ENCODE measurements around the gene RHOH. TPM values are rescaled to one million over a fixed set of nuclear protein-coding genes. Genes with fewer than 3 reads are reported as not detected.

RHOH gene
- total RNA-seq, 3 donors from 2014 or later (not counting 1 experiment from before 2014, with no cell fraction given) = 195 to 233 (median 195) TPM

DNA sequence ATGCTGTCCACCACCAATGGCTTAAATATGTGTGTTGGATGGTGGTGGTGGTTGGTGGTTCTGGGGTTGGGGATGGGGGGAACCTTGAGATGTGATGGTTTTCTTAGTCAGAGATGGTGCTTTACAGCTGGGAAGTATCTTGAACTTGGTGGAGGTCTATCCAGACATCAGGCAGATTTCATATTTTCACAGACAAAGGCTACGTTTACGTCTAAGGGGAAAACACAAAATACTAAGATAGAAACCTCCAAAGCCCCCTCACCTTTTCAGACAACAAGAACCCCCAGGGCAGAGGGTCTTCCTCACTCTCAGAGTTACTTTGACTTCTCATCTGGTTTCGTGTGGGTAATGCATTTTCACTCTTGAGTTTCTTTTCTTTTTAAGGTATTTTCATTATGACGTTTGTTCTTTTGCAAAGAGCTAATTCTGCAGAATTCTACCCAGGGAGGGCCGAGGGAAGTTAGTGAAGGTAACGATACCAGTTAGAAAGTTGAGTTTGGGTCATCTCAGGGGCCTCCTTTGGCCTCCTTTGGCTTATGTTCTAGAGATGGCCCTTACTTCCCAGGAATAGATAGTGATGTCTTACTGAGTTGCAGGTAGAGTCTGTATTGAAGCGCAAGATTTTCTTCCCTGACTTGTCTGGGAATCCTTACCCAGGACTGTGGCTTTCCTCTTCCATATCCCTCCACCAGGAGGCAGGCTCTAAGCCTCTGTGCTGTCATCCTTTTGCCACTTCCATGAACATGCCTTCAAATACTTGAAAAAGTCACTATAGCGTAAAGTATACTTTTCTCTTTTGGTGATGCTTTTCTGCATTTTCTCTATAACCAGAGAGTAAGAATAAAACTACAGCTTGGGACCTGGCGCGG lies 31.9 kb downstream of the RHOH start:
- peak in 1 of 2 donors; percentile 59 for DNase-seq
- peaks cover 0 to 2% of the 10 kb centered on the region in 2 donors for H3K9me3 Mint-ChIP-seq
- peak overlapping the region; percentile 37 to 72 for H3K27ac Mint-ChIP-seq
- H3K36me3 Mint-ChIP-seq = no peaks in the 10 kb centered on the region
- Histone ChIP-seq H3K9me3 (ENCODE audit: control insufficient read depth, insufficient read depth, low read length) (no peaks in the 10 kb centered on the region), H3K4me3 (ENCODE audit: low read length) (no peak overlapping the region), H3K36me3 (ENCODE audit: control insufficient read depth, insufficient read depth, low read length) (peaks cover 12% of the 10 kb centered on the region), H3K27me3 (ENCODE audit: control insufficient read depth, insufficient read depth, low read length) (no peaks in the 10 kb centered on the region), H3K4me1 (ENCODE audit: control insufficient read depth, insufficient read depth, low read length) (peaks cover 68% of the 10 kb centered on the region), H3K27ac (ENCODE audit: low read length) (peak overlapping the region; percentile 43)
- peak; percentile 19 for TF ChIP-seq CTCF (IDR thresholded peaks at IDR 0.05)
- intact Hi-C loops (cut with micrococcal nuclease) = no loop called here
- peak overlapping the region; percentile 73 for H3K4me3 Mint-ChIP-seq
- no peak for ATAC-seq
- 76% methylated on average over 8 of the region's 10 CpGs for WGBS (ENCODE audit: insufficient coverage)
- H3K4me1 Mint-ChIP-seq = peaks cover 76 to 79% of the 10 kb centered on the region in 2 donors
- no peaks in the 10 kb centered on the region for H3K27me3 Mint-ChIP-seq (ENCODE audit: low read depth in 2 of 2)

DNA sequence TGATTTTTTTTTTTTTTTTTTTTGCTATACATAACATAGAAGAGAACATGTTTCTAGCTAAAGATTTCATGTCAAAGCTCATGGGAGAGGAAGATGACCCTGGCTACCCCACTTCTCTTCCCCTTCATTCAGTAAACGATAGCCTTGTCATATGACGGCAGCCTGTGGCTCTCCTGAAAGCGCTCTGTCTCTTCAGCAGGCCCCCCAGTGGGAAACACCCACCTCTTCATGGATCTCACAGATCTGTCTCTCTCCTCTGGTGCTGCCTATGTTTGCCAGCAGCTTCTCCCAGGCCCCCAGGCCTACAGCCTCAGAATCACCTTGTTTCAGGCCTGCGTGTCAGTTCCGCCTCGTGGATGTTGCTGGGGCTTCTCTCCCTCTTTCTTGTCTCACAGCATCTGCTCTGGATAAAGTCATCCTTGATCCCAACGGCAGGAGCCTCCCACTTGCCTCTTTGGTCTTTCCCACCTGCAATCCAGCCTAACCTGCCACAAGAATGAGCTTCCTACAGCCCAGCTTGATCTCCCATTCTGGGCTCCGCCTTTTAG lies 34.6 kb downstream of the RHOH start:
- Mint-ChIP-seq H3K27me3 (ENCODE audit: low read depth in 2 of 2) (no peaks in the 10 kb centered on the region), H3K36me3 (no peaks in the 10 kb centered on the region), H3K4me3 (peak overlapping the region; percentile 51), H3K9me3 (peaks cover 0 to 2% of the 10 kb centered on the region in 2 donors), H3K4me1 (peaks cover 79 to 84% of the 10 kb centered on the region in 2 donors), H3K27ac (peak overlapping the region; percentile 72 to 82)
- H3K4me3 ChIP-seq (ENCODE audit: low read length) = no peak overlapping the region
- H3K36me3 ChIP-seq (ENCODE audit: control insufficient read depth, insufficient read depth, low read length) = peaks cover 14% of the 10 kb centered on the region
- peak in 1 of 3 donors; percentile 4 for ATAC-seq
- peak overlapping the region; percentile 26 for H3K27ac ChIP-seq (ENCODE audit: low read length)
- no peak for TF ChIP-seq CTCF (IDR thresholded peaks at IDR 0.05)
- H3K9me3 ChIP-seq (ENCODE audit: control insufficient read depth, insufficient read depth, low read length) = no peaks in the 10 kb centered on the region
- intact Hi-C loops (cut with micrococcal nuclease) = loop anchor here (5.0 kb wide), 1 partner anchor 34 kb away; the partner anchor contains the start of gene RHOH
- WGBS (ENCODE audit: insufficient coverage) = 85% methylated on average over 8 of the region's 8 CpGs
- peaks cover 71% of the 10 kb centered on the region for H3K4me1 ChIP-seq (ENCODE audit: control insufficient read depth, insufficient read depth, low read length)
- DNase-seq = peak in 1 of 2 donors; percentile 49
- no peaks in the 10 kb centered on the region for H3K27me3 ChIP-seq (ENCODE audit: control insufficient read depth, insufficient read depth, low read length)

GRCh38 chr4:40232610-40233009 lies 35.8 kb downstream of the RHOH start:
- Histone ChIP-seq H3K27ac (ENCODE audit: low read length) (no peak overlapping the region), H3K27me3 (ENCODE audit: control insufficient read depth, insufficient read depth, low read length) (no peaks in the 10 kb centered on the region), H3K4me3 (ENCODE audit: low read length) (no peak overlapping the region), H3K4me1 (ENCODE audit: control insufficient read depth, insufficient read depth, low read length) (peaks cover 69% of the 10 kb centered on the region), H3K9me3 (ENCODE audit: control insufficient read depth, insufficient read depth, low read length) (no peaks in the 10 kb centered on the region), H3K36me3 (ENCODE audit: control insufficient read depth, insufficient read depth, low read length) (peaks cover 13% of the 10 kb centered on the region)
- ATAC-seq (no peak), DNase-seq (no peak)
- no peak for TF ChIP-seq CTCF (IDR thresholded peaks at IDR 0.05)
- H3K9me3 Mint-ChIP-seq = peaks cover 0 to 2% of the 10 kb centered on the region in 2 donors
- 67% methylated on average over 3 of the region's 3 CpGs for WGBS (ENCODE audit: insufficient coverage)
- H3K4me3 Mint-ChIP-seq = peak overlapping the region; percentile 25
- H3K27ac Mint-ChIP-seq = peak overlapping the region in 1 of 2 donors; percentile 53
- H3K27me3 Mint-ChIP-seq (ENCODE audit: low read depth in 2 of 2) = no peaks in the 10 kb centered on the region
- intact Hi-C loops (cut with micrococcal nuclease) = loop anchor here (5.0 kb wide), 1 partner anchor 35 kb away; the partner anchor contains the start of gene RHOH
- H3K36me3 Mint-ChIP-seq = no peaks in the 10 kb centered on the region
- peaks cover 72 to 80% of the 10 kb centered on the region in 2 donors for H3K4me1 Mint-ChIP-seq
